Activated CD4-positive, alpha-beta T cell treated with anti-CD3 and anti-CD28 coated beads, Interleukin-2, amount 50 U/mL, for 24 hours (primary cell): ENCODE data around the gene ADM.

Experiments
- DNase-seq, 2 donors: peaks; one replicate each; pipeline ENCODE4 v3.0.0-alpha.2; 2020; ENCODE audit warnings: low read depth in 1 of 2, low spot score in 1 of 2

ADM gene

DNA sequence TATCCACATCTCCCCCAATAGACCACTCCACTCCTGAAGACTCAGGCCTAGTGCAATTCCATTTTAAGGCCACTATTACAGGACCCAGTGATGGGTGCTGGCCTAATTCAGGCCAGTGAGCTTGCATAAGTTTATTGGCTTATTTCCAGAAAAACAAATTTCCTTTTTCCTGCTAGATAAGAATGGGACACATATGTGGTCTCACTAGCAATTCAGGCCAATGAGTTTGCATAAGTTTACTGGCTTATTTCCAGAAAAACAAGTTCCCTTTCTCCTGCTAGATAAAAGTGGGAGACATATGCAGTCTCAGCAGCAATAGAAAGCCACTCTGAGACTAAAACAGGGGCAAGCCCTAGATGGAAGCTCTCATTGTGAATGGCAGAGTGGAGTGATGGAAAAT, 22.4 kb downstream of the ADM start:
- no peak for DNase-seq

DNA sequence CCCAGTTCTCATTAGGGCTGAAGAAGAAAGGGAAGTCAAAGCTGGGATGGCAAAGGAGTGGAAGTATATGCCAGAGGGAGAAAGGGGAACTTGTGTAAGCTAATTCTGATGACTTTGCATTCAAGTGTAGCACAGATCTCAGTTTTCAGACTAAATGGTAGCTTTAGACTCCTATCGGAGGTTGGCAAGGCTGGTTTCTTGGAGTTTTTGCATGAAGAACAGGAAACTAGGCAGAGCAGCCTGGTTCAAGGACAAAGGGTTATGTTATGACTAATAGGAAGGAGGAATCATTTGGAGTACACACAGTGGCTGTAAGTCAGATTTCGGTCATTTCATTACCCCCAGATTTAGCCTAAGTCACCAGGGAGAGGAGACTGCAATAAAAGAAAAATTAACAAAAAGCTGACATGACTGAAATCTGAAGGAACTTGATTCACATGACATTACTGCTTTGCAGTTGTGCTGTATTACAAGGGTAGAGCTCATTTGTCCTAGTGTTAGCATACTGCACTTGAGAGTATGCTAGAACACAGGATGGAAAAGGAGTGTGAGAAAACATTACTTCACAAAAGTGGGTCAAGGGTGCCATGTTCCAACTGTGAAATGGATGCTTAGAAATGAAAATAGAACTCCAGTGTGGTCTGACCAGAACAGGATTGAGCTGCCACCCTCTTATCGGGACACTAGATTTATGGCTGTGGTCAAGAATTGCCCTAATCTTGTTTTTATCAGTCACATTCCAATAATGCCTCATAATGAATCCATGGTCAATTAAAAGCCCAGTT, 23.6 kb downstream of the ADM start:
- no peak for DNase-seq

DNA sequence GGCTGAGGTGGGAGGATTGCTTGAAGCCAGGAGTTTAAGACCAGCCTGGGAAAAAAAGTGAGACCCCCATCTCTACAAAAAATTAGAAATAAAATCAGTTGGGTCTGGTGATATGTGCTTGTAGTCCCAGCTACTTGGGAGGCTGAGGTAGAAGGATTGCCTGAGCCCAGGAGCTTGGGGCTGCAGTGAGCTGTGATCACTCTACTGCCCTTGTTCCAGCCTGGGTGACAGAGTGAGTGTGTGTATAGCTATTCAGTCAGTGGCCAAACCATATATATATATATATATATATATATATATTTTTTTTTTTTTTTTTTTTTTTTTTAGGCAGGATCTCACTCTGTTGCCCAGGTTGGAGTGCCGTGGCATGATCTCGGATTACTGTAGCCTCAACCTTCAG, 24.5 kb downstream of the ADM start:
- DNase-seq, result no peak

DNA sequence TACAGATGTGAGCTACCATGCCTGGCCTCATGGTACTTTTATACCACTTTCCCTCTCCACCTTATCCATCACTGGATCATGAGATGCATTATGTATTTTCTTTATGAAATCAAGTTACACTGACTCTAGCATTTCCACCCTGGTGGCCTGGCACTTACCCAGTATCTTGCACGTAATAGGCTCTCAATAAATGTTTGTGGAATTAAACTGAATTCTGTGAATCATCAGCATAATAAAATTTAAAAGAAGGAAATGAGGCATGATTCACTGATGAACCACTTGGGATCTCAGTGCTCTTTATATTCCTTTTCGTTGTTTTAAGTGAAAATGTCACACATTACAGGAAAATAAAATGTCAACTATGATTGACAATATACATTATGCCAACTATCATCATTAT, 25.1 kb downstream of the ADM start:
- no peak for DNase-seq

DNA sequence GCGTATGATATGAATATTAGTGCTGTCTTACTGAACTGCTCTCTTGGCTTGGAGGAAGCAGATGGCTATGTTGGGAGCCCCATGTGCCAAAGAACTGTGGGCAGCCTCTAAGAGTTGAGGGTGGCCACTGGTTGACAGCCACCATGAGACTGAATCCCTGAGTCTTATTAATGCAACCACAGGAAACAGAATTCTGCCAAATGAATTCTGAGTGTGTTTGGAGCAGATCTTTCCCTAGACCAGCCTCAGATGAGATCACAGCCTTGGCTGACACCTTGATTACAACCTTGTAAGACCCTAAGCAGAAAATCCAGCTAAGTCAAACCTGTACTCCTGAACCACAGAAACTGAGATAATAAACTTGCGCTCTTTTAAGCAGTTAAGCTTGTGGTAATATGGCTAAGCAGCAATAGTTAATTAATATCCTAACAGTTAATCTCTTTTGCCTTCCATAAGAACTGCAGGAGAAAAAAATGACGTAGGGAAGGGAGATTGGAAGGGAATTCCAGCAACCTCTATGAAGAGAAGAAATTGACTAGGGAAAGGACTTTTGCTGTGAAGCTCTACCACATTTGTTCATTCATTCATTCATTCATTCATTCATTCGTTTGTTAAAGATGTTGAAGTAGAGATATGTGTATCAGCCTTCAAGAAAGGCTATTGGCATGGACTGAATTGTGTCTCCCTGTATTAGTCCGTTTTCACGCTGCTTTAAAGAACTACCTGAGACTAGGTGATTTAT, 26.8 kb downstream of the ADM start:
- DNase-seq, result no peak

DNA sequence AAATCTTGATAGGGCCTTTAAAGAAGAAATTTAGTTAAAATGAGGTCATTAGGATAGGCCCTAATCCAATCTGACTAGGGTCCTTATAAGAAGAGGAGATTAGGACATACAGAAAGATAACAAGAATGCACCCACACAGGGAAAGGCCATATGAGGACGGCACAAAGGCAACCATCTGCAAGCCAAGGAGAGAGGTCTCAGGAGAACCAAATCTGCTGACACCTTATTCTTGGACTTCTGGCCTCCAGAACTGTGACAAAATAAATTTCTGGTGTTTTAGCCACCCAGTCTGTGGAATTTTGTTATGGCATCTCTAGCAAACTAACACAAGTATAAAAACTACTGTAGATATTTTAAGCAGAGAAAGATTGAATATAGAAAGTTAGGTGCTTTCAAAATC, 28.6 kb downstream of the ADM start:
- DNase-seq, result no peak

DNA sequence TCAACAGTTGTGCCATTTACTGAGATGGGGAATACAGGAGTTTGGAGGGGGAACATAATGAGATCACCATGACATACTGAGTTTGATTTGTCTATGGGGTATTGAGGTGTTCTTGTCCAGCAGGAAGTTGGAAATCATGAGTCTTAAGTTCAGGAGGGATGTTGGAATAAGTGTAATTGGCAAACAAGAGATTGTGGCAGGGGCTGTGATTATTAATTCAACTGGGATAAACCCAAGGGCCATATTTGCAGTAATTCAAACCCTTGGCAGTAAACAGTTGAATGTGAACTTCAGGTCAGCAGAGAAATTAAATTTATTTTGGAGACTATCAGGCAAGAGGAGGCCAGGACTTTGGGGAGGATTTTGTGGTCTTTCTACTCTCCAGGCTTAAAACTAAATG, 33.4 kb downstream of the ADM start:
- no peak for DNase-seq

DNA sequence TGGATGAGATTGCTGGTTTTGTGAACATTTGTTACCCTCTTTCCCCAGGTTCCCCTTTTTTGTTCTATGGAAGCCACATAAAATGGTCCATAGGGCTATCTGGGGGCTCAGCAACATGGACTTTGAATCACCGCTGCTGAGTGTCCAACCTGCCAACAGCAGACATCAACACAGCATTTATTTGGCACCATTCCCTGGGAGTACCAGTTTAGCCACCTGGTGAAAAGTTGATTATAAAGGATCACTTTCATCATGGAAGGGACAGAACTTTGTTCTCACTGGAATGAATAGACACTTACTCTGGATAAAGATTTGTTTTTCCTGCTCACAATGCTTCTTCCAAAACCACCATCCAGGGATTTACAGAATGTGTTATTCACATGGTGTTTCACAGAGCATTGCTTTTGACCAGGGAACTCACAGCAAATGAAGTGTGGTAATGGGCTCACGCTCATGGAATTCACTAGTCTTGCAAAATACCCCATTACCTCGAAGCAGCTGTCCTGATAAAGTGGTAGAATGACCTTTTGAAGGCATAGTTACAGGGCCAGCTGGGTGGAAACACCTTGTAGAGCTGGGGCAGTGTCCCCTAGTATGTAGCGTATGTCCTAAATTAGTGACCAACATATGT, 43.9 kb downstream of the ADM start:
- DNase-seq, result no peak

DNA sequence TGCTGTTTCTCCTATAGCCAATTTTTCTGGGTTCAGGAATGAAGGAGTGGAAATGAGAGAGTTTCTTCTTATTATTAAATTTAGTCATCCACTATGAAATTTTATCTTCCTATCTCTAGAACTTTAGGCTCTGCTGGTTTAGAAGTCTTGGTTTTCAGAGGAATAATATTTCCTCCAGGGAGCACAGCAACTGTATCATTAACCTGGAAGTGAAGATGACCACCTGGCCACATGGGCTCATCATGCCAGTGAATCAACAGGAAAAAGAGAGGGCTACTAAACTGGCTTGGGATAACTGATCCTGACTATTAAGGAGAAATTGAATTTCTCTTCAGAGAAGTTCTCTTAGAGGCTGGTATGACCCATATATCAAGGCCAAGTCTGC, 44.4 kb downstream of the ADM start:
- no peak for DNase-seq

DNA sequence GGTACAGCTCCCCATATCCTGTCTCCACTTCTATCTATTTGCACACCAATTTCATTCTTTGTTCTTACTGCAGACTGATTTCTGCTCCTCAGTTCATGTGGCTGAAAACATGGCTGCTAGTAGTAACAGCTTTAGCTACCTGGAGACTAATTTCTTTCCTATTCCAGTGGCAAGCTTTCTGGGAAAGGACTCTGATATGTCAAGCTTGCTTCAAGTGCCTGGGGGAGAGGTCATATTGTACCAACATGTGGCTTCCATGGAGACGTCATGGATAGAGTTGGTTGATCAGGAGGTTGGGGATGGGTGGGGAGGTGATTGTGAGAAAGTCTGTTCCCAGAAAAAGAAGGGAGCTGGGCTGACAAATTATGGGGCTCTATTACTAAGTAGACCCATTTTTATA, 44.9 kb downstream of the ADM start:
- no peak for DNase-seq

DNA sequence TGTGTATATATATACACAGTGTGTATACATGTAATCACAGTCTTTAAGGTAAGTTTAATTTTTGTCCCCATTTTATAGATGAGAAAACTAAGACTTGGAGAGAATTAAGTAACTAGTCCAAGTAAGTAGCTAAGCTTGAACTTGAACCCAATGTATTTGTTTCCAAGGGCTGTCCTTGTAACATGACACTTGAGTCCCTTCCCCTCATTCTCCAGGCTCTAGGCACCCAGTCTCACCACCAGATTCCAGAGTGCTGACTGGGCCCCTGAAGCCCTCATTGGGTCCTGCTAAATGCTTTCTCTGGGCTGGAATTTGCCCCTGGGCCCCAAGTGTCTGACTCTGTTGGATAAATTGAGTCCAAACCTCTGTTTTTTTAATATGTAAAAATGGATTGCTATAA, 45.5 kb downstream of the ADM start:
- no peak for DNase-seq

DNA sequence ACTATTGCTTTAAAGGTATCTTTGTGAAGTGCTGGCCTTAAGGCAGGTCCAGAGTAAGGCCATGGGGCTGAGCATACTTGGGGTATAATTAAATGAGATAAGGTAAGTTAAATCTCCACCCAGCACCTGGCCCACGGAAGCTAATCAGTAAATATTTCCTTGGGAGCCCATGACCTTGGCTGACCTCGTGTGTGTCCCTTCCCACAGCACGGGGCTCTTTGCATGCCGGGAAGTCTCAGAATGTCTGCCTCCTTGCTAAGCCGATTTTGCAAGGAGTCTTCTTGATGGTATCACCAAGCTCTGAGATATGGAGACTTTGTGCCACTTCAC, 46.5 kb downstream of the ADM start:
- DNase-seq, result no peak

DNA sequence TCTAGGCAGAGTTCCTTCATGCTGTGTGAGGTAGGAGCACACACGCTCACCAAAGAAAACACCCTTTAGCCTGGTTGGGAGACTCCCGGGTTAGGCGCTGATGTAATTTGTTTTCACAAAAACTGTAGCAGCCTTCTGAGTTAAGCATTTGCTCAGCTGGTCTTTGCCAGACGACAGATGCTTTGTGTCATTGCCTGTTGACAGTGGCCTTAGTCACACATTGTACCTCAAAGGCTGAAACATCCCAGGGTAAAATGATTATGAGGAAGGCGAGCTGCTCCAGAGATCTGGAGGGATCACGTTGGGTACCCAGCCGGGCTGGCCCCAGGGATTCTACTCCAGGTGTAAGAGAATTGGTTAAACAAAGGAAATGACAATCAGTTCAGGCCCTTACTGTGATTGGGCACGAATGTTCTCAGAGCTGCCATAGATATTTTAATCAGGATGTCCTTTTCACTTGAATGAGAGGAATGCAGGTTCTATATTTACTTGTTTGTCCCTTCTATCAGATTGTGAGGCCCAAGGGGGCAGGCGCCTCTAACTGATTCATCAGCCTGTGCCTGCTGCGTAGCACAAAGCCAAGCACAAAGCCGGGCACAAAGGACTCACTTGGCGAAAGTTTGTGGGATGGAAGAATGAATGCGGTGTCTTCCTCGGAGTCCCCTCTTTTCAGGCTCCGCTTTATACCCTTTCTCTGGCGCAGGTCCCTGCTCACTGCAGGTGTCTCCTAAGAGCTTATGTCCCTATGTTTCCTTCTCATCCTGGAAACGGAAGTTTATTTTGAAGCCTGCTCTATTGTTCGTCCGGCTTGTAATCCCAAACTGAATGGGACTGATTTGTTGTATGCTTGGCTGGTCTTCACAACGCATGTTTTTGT, 47.1 kb downstream of the ADM start:
- no peak for DNase-seq

DNA sequence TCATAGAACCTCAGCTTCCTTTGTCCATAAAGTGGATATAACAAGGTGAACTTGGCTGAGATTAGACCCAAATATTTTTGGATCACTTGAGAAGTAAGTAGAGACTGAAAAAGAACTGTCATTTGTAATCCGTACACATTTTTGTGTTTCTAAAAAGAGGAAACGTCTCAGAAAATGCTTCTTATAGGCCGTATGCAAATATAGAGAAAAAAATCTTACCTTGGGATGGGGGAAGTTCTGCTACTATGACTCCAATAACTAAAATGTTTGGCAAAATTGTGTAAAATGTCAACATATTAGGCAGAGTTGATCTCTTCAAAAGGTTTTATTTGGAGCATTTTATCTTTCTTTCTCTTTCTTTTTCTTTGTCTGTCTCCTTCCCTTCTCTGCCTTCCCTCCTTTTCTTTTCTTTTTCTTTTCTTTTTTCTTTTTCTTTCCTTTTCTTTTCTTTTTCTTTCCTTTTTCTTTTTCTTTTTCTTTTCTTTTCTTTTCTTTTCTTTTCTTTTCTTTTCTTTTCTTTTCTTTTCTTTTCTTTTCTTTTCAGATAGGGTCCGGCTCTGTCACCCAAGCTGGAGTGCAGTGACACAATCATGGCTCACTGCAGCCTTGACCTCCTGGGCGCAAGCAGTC, 48.2 kb downstream of the ADM start:
- no peak for DNase-seq

DNA sequence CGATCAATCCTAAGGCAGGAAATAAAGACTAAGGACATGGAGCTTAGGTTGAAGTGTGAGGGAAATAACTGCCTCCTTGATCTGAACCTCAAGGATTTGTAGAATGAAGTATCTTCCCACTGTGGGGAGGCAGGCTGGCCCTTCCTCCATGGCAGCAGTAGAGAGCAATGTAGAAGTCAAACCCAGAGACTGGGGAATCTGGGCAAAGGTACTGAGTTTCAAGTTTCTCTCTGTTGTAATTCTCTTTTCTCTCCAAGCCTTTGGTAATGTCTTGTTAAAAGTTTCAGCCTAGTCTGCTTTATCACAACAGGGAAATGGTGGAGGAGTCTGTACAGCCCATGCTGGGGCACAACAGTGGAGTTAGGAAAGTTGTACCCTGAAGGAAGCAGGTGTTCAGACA, 49.5 kb downstream of the ADM start:
- no peak for DNase-seq

DNA sequence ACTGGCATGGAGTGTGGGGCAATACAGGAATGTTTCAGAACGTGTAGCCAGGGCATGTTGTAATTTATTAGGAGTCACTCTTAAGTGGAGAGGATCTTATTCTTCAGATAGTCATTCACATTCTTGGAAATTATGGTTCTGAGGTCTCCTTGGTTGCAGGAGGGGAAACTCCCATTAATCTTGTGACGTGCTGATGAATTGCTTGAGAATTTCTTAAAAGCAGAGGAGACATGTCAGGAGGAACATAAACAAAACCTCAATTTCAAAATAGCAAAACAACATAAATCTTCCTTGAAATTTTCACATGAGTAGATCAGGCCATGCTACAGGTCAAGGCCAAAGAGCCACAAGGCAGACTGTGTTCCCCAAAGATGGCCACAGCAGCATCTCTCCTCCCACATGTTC, 50.4 kb downstream of the ADM start:
- no peak for DNase-seq

DNA sequence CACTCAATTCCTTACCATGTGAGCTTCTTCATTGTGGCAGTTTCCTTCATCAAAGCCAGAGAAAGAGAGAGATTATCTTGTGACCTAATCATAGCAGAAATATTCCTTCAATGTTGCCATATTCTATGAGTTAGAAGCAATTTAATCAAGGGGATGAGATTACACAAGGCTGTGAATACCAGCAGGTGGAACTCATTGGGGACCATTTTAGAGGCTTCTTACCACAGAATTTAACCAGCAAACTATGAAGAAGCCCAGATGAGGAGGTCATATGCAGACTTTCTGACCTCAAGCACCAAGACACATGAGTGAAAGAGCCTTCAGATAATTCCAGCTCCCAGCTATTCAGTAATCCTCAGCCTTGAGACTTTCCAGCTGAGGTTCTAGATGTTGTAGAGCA, 51.3 kb downstream of the ADM start:
- DNase-seq, result no peak
